Esophagus muscularis mucosa (tissue), 2 donors: ENCODE measurements around the gene PRKCD.

Source experiments
- POLR2A ChIP-seq: fragments of 450-650 bp; IDR thresholded peaks from one replicate; pipeline ENCODE4 v1.6.1; 2017; ENCODE audit warnings: antibody characterized with exemption, moderate library complexity, mild to moderate bottlenecking, low read depth
- POLR2AphosphoS5 ChIP-seq, 2 donors: sonication (generic); formaldehyde crosslinking; IDR thresholded peaks; one replicate each; pipeline ENCODE4 v1.6.1; 2017; ENCODE audit warnings: antibody characterized with exemption in 2 of 2

GRCh38 chr3:53149006-53149690 is 11.9 kb upstream of the PRKCD start:
- TF ChIP-seq POLR2A: no peak
- no peak for TF ChIP-seq POLR2AphosphoS5 (IDR thresholded peaks at IDR 0.05)
